ENCODE results near the gene TNRC18.
A peak's percentile ranks its signal among the peaks of the same experiment; 100 is the strongest.

The TNRC18 gene

DNA sequence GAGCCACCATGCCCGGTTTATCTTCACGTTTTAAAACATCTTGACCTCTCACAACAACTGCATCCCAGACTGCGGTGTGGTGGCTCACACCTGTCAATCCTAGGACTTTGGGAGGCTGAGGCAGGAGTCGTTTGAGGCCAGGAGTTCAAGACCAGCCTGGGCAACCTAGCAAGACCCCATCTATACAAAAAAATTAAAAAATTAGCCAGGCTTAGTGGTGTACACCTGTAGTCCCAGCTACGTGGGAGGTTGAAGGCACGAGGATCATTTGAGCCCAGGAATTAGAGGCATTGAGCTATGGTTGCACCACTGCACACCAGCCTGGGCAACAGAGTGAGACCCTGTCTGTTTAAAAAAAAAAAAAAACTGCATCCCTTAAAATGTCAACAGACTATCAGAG, 20.2 kb downstream of the TNRC18 start:
- no peak for DNase-seq (ENCODE audit: low read depth)

GRCh38 chr7:5397736-5398135, 25.9 kb downstream of the TNRC18 start:
- DNase-seq (ENCODE audit: low read depth), result no peak

- peak; percentile 86 for DNase-seq (ENCODE audit: low read depth)
Measured at GRCh38 chr7:5396999-5397663, 26.5 kb downstream of the TNRC18 start.

DNA sequence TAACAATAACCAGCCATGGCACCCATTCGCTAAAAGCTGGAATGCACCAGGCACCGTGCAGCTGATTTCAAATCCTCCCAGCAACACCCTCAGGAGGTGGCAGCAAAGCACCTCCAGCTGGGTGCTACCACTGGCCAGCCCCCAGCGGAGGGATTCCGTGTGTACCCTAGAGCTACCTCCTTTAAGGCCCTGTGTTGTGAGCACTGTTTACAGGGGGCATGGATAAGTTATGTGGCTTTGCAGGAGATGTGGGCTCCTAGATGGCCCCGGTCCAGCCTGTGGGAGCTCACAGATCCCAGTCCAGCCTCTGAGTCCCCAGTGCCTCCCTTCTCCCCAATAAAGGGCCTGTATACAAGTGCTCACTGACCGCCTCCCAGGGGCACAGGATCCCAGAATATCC, 27.1 kb downstream of the TNRC18 start:
- peak; percentile 42 for DNase-seq (ENCODE audit: low read depth)

DNA sequence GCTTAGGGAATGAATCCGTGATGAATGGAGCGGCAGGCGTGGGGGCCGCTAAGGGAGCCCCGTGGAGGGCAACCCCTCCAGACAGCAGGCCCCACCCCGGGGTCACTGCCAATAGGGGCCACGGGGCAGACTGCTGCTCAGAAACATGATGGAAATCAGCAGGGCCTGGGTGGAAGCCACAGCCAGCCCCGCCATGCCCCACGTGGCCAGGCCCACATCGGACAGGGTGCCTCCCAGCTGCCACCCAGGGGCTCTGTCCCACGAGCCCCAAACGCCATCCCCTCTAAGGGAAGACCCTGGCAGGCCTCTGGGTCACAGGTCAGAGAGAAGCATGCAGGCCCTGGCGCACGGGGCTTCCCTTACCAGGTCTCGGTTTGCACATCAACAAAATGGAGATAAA, 28.4 kb downstream of the TNRC18 start:
- no peak for DNase-seq (ENCODE audit: low read depth)

DNA sequence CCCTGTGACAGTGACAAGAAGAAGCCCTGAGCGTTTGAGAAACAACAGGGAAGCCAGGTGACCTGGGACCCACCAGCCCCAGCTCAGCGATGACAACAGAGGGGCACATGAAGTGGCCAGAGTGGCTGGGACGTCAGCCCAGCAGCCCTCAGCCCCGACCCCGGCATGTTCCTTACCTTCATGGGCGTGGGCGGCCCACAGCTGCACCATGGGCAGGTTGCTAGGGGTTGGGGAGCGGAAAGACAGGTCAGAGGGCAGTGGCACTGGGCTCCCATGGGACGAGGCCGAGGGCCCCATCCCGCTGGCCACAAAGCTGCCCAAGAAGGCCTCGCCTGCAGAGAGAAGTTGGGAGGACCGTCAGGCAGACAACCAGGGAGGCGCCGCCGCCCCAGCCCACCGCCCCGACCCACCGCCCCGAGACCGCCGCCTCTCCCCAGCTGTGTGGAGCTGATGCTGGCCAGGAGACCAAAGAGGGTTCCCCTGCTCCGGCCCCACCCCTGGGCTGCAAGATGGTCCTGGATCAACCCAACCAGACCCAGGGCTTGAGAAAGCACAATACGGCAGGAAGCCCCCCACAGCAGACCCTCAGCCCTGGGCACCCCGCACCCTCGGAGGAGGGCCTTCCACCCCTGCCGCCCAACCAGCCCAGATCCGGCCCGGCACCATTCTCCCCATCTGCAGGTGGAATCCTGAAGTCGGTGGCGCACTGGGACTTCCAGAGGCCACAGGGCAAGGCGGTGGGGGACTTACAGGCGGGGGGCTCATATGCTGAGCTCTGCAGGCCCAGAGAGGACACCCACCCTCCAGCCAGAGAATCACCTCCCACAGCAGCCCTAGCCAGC, 29.1 kb downstream of the TNRC18 start:
- no peak for DNase-seq (ENCODE audit: low read depth)

GRCh38 chr7:5393748-5394147, 29.9 kb downstream of the TNRC18 start:
- DNase-seq (ENCODE audit: low read depth), result no peak

GRCh38 chr7:5393328-5393727, 30.3 kb downstream of the TNRC18 start:
- no peak for DNase-seq (ENCODE audit: low read depth)

- no peak for DNase-seq (ENCODE audit: low read depth)
Measured at GRCh38 chr7:5390918-5391317, 32.7 kb downstream of the TNRC18 start.

DNA sequence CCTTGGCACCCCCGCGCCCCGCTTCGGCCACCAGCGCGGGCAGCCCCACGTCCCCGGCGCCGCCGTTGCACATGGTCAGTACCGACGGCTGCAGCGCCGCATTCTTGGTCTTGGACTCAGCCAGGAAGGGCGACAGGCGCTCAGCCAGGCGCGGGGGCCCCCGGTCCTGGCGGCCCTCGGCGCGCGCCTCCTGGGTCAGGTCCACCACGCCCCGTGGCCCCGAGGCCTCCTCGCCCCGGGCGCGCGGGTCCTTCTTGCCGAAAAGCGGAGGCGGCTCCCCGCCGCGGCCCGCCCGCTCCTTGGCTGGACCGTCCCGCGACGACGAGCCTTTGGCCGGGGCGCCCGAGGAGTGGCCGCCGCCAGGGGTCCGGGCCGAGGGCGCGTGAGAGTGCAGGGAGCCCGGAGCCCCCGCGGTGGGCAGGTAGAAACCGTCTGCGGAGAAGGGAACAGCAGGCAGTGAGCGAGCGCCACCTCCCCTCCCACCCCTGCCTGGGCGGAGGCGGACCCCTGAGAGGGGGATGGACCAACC, 34.7 kb downstream of the TNRC18 start:
- DNase-seq (ENCODE audit: low read depth), result no peak

- DNase-seq (ENCODE audit: low read depth), result no peak
Measured at GRCh38 chr7:5388273-5388901, 35.2 kb downstream of the TNRC18 start.

DNA sequence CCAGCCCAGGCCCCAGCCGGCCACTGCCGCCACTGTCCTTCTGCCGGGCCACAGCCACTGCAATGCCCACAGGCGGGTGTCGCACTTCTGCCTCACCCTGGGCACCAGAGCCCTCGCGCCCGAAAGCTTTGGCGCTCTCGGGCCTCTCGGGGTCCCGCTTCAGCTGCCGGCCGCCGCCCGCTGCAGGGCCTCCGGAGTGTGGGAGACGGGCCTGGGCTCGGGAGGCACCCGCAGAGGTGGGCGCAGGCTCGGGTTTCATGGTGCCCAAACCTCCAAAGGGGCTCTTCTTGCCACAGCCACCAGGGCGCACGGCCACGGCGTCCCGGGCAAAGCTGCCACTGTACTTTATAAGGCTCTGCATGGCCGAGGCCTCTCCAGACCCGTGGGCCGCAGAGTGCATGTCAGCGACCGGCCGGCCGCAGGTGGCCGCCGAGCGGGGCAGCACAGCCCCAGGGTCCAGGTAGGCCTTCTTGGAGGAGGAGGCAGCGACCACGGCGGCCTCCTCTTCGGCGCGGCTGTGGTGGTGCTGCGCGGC, 35.9 kb downstream of the TNRC18 start:
- no peak for DNase-seq (ENCODE audit: low read depth)

- DNase-seq (ENCODE audit: low read depth), result no peak
Measured at GRCh38 chr7:5384618-5385017, 39.0 kb downstream of the TNRC18 start.

GRCh38 chr7:5383314-5384098, 40.1 kb downstream of the TNRC18 start:
- no peak for DNase-seq (ENCODE audit: low read depth)

DNA sequence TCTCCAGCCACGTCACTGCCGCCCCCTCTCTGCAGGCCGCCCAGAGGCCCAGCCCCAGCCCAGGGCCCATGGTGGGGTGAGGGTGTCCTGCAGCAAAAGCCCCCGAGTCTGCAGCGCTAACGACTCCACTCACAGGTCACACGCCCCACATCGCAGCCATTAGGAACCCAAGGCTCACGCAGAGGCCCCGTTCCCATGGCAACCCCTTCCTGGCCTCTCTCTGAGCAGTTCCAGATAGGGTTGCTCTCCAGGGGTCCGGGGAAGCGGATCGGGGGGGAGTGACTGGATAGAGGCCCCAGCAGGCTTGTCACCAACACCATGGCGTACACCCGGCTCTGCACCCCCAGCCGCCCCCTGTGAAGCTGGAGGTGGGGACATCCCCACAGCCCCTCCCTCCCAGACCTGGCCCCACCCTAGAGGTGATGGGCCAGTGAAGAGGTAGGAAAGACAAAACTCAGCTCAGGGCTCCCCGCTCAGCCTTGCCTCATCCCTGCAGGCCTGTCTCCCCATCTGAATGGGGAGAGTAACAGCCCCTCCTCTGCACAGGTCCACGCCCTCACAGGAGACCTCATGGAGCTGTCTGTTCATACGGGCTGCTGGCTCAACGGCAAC, 41.2 kb downstream of the TNRC18 start:
- DNase-seq (ENCODE audit: low read depth), result no peak

DNA sequence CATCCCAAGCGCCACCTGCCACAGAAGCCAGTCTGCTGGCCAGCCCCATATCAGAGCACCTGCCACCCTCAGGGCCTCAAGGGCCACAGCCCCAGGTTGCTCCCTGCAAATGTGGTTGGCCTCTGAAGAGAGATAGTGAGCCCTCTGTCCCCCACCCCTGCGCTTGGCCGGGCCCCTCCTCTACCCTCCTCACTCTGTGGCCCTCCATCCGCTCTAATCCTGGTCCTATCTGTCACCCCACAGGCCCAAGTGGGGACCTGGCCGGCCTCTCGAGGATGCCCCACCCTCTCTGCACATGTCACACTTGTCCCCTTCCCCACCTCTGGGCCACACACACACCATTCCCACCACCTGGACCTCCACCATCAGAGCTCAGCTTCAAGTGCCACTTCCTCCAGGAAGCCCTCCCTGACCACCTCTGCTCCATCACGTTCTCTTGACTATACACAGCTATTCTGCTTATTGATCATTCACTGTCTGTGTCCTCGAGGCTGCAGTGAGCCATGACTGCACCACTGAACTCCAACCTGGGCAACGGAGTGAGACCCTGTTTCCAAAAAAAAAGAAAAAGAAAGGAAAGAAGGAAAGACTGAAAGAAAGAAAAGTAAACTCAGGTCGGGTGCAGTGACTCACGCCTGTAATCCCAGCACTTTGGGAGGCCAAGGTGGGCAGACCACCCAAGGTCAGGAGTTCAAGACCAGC, 42.4 kb downstream of the TNRC18 start:
- no peak for DNase-seq (ENCODE audit: low read depth)

DNA sequence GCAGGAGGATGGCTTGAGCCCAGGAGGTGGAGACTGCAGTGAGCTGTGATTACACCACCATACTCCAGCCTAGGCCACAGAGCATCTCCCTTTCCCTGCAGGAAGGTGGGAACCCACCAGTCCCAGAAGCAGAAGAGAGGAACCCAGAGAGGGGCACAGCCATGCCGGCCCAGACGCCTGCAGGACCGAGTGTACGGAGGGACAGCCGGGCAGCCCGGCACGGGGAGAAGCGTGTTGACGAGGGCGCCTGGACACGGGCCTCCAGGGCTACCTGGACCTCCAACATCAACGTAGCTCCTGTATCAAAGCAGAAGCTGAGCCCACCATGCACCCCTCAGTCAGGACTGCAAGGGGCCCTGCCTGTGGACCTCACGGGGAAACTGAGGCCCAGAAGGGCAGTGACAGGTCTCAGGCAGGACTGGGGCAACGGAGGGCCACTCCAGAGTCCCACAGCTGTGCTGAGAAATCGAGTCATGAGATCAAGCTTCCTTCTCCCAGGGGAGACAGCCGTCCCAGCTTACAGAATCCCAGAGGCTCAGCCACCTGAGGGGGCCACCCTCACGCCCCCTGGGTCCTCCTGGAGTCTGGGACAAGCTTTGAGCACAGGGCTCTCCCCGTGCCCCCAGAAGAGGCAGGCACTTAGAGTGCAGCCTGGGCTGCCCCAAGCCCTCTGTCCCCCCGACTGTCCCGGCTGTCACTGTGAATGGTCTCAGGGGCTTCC, 43.1 kb downstream of the TNRC18 start:
- no peak for DNase-seq (ENCODE audit: low read depth)

GRCh38 chr7:5379546-5379945, 44.1 kb downstream of the TNRC18 start:
- no peak for DNase-seq (ENCODE audit: low read depth)

DNA sequence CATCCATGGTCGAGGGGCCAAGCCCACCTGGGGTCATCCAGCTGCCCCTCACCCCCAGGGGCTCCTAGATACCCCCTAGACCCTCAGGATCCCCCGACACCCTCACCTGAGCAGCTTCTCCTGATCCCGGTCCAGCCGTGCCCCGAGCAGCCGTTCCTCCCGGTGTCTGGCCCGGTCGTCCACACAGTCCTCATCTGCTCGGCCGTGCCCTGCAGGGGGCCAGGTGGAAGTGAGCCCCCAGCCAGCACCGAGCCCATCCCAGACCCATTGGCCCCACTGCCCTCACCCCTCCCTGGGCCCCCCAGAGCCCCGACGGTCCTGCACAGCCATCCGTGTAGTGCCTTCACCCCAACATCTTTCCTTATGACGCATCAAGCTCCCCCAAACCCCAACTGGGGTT, 45.8 kb downstream of the TNRC18 start:
- DNase-seq (ENCODE audit: low read depth), result no peak

- no peak for DNase-seq (ENCODE audit: low read depth)
Measured at GRCh38 chr7:5377279-5377678, 46.4 kb downstream of the TNRC18 start.
